OCI-LY7 (cell line): ENCODE results near the gene TRDN.

Experiments used
- EZH2phosphoT487 ChIP-seq: fragments of 200-600 bp; sonication (generic); IDR thresholded peaks from 2 replicates; pipeline ENCODE4 v1.6.1; 2018; ENCODE audit warnings: low read depth, borderline replicate concordance, mild to moderate bottlenecking, mixed run types, antibody characterized with exemption, low read length, moderate library complexity, mixed read lengths
- TF ChIP-seq, protein P1 (sequence below): fragments of 200-600 bp; sonication (generic); conservative IDR thresholded peaks from 2 replicates; pipeline ENCODE4 v1.5.1; 2014; ENCODE audit warnings: mild to moderate bottlenecking, antibody characterized with exemption, low read length, moderate library complexity, mixed read lengths

DNA sequence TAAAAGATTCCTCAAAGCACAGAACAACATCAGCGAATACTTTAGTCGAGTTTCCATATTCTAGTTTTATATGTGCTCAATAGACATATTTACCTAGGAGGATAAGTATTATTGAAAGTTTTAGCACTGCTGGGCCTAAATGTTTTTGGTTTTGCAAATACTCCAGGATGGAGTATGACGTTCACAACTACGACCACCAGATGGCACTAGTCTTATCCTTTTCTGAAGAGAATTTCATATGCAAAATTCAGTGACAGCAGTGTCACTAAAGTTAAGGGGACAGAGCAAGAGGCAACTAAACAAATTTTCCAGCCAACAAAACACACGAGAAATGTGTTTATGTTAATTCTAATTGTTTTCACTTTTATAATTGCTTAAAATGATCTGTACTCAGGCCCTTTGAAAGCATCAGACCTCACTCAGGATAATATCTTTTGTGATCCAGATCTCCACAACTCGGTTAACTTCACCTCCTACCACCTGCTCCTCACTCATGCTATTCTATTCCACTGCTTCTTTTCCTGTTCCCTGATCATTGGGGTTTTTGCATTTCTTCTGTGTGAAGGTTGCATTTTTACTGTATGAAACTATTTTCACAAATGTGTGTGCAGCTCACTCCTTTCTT, 220.8 kb downstream of the TRDN start:
- TF ChIP-seq, protein P1, sequence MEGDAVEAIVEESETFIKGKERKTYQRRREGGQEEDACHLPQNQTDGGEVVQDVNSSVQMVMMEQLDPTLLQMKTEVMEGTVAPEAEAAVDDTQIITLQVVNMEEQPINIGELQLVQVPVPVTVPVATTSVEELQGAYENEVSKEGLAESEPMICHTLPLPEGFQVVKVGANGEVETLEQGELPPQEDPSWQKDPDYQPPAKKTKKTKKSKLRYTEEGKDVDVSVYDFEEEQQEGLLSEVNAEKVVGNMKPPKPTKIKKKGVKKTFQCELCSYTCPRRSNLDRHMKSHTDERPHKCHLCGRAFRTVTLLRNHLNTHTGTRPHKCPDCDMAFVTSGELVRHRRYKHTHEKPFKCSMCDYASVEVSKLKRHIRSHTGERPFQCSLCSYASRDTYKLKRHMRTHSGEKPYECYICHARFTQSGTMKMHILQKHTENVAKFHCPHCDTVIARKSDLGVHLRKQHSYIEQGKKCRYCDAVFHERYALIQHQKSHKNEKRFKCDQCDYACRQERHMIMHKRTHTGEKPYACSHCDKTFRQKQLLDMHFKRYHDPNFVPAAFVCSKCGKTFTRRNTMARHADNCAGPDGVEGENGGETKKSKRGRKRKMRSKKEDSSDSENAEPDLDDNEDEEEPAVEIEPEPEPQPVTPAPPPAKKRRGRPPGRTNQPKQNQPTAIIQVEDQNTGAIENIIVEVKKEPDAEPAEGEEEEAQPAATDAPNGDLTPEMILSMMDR: peak; percentile 88
- no peak for TF ChIP-seq EZH2phosphoT487
